T-helper 2 cell treated with Interferon-gamma antibody and Interleukin-4, amounts not matched to agents 5 μg/mL and 100 μg/mL, for 36 hours (primary cell): Measurements from ENCODE around the gene AMOTL2.

Experiments
- DNase-seq: peaks from one replicate; pipeline ENCODE4 v3.0.0; 2021; ENCODE audit warnings: low spot score
- H3K27ac Mint-ChIP-seq: one replicate; pipeline ENCODE4 v1.8.0; 2021; ENCODE audit warnings: mild to moderate bottlenecking, mixed read lengths
- H3K27me3 Mint-ChIP-seq: one replicate; pipeline ENCODE4 v1.8.0; 2021; ENCODE audit warnings: low read depth, mixed read lengths
- H3K36me3 Mint-ChIP-seq: one replicate; pipeline ENCODE4 v1.8.0; 2021; ENCODE audit warnings: low read depth, mixed read lengths
- H3K4me1 Mint-ChIP-seq: one replicate; pipeline ENCODE4 v1.8.0; 2021; ENCODE audit warnings: low read depth, mixed read lengths
- H3K4me3 Mint-ChIP-seq: one replicate; pipeline ENCODE4 v1.8.0; 2022; ENCODE audit warnings: mild to moderate bottlenecking, moderate library complexity, mixed read lengths
- H3K9me3 Mint-ChIP-seq: one replicate; pipeline ENCODE4 v1.8.0; 2021; ENCODE audit warnings: mixed read lengths

The AMOTL2 gene

GRCh38 chr3:134311693-134312071 is 62.6 kb downstream of the AMOTL2 start:
- peaks cover 60% of the 10 kb centered on the region for H3K27me3 Mint-ChIP-seq
- peaks cover 2% of the 10 kb centered on the region for H3K4me1 Mint-ChIP-seq
- H3K36me3 Mint-ChIP-seq = no peaks in the 10 kb centered on the region
- no peak overlapping the region for H3K4me3 Mint-ChIP-seq
- no peaks in the 10 kb centered on the region for H3K9me3 Mint-ChIP-seq
- H3K27ac Mint-ChIP-seq = no peak overlapping the region
- no peak for DNase-seq

GRCh38 chr3:134311265-134311664 is 63.0 kb downstream of the AMOTL2 start:
- peaks cover 63% of the 10 kb centered on the region for H3K27me3 Mint-ChIP-seq
- H3K4me3 Mint-ChIP-seq = no peak overlapping the region

GRCh38 chr3:134309987-134310700 is 64.1 kb downstream of the AMOTL2 start:
- peaks cover 2% of the 10 kb centered on the region for H3K4me1 Mint-ChIP-seq
- peaks cover 69% of the 10 kb centered on the region for H3K27me3 Mint-ChIP-seq
- no peaks in the 10 kb centered on the region for H3K9me3 Mint-ChIP-seq
- no peaks in the 10 kb centered on the region for H3K36me3 Mint-ChIP-seq
- no peak overlapping the region for H3K27ac Mint-ChIP-seq
- no peak overlapping the region for H3K4me3 Mint-ChIP-seq
- no peak for DNase-seq

More at GRCh38 chr3:134311265-134311664, 63.0 kb downstream of the AMOTL2 start:
- Mint-ChIP-seq H3K27ac (no peak overlapping the region), H3K9me3 (no peaks in the 10 kb centered on the region), H3K4me1 (peaks cover 2% of the 10 kb centered on the region), H3K36me3 (no peaks in the 10 kb centered on the region)
- no peak for DNase-seq

GRCh38 chr3:134308350-134308891 is 65.8 kb downstream of the AMOTL2 start:
- Mint-ChIP-seq H3K4me3 (no peak overlapping the region), H3K9me3 (no peaks in the 10 kb centered on the region), H3K4me1 (peaks cover 2% of the 10 kb centered on the region), H3K27ac (no peak overlapping the region), H3K36me3 (no peaks in the 10 kb centered on the region), H3K27me3 (peaks cover 69% of the 10 kb centered on the region)
- DNase-seq = peak; percentile 47

- Mint-ChIP-seq H3K27ac (no peak overlapping the region), H3K4me1 (peaks cover 2% of the 10 kb centered on the region), H3K9me3 (no peaks in the 10 kb centered on the region), H3K27me3 (peaks cover 71% of the 10 kb centered on the region), H3K4me3 (no peak overlapping the region), H3K36me3 (no peaks in the 10 kb centered on the region)
- DNase-seq = no peak
These were observed 66.8 kb downstream of the AMOTL2 start for GRCh38 chr3:134307425-134307824.

- peaks cover 2% of the 10 kb centered on the region for H3K4me1 Mint-ChIP-seq
- H3K4me3 Mint-ChIP-seq = no peak overlapping the region
- no peaks in the 10 kb centered on the region for H3K9me3 Mint-ChIP-seq
- H3K27ac Mint-ChIP-seq = no peak overlapping the region
- no peak for DNase-seq
- no peaks in the 10 kb centered on the region for H3K36me3 Mint-ChIP-seq
- H3K27me3 Mint-ChIP-seq = peaks cover 69% of the 10 kb centered on the region
These were observed 67.9 kb downstream of the AMOTL2 start for GRCh38 chr3:134306320-134306719.
